ENCODE results near the gene KRT76. TPM values are rescaled to one million over a fixed set of nuclear protein-coding genes. Genes with fewer than 3 reads are reported as not detected.

KRT76 gene
- total RNA-seq (ENCODE audit: insufficient read depth, low replicate concordance), result 2.2 TPM

DNA sequence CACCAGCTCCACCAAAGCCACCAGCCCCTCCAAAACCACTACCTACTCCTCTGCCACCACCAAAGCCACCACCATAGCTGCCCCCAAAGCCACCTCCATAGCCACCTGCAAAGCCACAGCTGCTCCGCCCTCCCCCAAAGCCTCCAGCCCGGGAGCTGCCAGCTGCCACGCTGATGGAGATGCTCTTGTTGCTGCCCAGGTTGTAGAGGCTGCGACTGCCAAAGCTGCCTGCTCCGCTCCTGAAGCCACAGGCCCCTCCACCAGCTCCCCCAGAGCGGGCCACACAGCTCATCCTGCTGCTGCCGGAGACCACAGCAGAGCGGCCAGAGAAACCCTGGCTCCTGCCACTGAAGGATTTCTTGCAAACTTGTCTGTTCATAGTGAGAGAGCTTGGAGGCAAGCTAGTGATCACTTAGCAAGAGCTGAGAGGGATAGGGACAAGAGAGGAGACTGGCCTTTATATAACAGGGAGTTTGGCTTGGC, at the start of gene KRT76:
TSS of gene KRT76 (minus strand) at position 433 of the 483 bp plus-strand sequence. CDS start at position 379, 54 bp downstream.
- no peak for DNase-seq (ENCODE audit: low spot score)

DNA sequence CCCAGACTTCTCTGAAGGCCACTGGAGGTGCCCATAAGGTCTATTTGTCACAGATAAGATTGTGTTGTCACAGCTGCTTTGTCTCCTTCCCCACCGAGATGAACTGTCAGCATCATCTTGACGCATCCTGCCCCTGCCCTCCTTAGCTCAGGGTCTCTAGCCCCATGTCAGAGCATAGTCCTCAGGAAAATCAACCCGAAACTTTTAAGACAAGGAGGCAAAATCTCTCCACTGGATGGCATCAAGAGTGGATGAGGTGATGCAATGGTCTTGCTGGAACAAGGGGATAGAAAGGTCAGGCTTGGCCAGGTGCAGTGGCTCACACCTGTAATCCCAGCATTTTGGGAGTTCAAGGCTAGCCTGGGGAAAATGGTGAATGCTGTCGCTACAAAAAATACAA, 48.8 kb upstream of the KRT76 start:
- no peak for DNase-seq (ENCODE audit: low spot score)

DNA sequence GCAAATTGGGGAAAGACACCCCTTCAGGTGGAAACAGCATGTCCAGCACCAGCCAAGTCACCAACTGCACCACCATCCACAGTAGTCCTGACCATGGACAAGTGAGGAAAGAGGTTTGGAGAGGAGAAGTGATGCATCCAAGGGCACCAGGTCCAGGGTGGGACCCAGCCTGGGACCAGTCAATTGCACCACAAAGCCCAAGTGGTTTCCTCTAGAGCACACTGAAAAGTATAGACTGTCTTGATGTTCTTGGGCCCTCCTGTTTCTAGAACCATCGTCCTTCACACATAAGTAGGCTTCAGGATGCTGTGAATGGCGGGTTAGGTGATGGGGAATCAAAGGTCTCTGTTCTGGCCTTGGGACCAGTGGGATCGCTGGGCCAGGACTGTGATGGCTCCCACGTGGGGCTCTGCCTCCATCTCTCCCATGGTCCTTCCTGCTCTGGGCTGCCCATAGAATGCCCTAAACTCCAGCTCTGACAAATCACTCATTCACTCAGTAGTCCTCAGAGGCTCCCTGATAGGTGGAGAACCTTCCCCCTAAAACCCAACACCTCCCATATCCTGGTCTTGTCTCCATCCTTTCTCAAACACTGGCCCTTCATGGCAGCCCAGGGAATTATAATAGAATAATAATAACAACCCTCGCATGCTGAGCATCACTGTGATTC, 47.7 kb upstream of the KRT76 start:
- no peak for DNase-seq (ENCODE audit: low spot score)

DNA sequence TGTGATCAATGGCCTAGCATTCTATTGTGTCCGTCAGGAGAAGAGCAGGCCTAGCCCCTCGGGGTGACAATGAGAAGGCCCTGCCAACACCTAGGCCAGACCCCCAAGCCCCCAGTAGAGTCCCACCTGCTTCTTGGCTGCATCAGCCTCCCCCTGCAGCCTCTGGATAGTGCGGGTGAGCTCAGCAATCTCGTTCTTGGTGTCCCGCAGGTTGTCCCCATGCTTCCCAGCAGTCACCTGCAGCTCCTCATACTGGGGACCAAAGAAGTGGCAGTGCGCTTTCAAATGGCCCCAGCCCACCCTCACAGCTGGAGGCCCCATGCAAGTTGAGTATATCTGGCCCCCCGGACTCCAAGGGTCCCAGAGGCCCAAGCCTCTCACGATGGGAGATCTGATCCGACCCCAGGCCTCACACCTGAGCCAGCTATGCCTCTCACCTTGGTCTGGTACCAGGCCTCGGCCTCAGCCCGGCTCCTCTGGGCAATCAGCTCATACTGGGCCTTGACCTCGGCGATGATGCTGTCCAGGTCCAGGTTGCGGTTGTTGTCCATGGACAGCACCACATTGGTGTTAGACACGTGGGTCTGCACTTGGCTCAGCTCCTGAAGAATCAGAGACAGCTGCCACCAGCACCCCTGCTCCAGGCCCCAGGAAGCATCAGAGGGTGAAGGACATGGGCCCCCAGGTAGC, 46.8 kb upstream of the KRT76 start:
- no peak for DNase-seq (ENCODE audit: low spot score)

DNA sequence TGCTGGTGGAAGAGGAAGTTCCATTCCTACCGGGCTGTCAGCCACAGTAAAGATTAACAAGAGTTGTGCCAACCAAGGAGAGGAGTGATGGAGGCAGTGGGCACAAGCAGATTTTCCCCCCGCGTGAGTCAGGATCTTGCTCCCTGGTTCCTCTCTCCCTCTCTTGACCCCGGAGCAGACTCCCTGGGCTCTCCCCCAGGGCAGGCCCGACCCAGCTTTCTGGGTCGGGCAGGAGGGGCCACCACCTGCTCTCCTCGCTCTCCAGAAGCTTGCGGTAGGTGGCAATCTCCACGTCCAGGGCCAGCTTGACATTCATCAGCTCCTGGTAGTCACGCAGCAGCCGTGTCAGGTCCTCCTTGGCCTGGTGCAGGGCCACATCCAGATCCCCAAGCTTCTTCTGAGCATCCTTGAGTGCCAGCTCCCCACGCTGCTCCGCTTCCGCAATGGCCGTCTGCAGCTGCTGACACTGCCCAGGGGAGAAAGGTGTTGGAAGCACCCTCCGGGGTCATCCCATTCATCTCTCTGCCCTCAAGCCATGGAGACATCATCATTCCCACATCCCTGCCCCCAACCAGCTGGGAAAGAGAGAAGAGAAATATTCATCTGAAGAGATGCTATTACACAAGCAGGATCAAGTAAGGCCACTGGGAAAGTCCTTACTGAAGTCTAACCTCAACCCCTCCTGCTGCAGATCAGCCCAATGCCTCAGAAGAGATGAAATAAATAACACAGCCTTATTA, 45.8 kb upstream of the KRT76 start:
- no peak for DNase-seq (ENCODE audit: low spot score)

DNA sequence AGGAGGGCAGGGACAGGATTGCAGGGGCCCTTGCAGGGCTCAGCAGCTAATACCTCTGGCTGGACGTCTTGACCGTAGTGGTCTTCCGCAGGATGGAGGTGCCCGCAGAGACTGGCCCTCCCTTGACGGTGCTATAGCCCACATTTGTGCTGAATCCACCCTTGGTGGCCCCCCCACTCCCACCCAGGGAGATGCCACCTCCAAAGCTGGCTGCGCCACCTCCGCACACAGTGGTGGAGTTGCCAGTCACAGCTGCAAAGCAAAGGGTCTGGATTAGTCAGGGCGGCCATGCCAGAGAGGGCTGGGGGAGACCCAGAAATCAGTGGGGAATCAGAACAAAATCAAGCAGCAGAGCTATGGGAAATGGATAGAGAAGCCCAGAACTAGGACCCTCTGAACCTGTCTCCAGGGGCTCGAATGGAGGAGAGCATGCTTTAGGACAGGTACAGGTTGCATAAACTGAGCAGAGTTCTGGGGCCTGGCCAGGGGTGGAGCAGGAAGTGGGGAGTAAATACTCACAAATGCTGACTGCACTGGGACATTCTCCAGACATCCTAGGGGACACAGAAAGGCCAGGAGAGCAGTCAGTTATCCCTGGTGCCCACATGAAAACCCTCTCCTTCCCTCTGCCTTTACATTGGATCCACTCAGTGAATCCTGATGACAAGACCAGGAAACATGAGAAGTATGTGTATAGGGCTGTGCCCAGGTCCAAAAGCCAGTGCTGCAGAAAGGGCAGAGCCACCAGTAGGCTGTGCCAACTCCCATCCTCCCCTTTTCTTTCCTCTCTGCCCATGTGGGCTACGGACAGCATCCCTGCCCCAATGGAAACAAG, 44.9 kb upstream of the KRT76 start:
- DNase-seq (ENCODE audit: low spot score), result no peak

DNA sequence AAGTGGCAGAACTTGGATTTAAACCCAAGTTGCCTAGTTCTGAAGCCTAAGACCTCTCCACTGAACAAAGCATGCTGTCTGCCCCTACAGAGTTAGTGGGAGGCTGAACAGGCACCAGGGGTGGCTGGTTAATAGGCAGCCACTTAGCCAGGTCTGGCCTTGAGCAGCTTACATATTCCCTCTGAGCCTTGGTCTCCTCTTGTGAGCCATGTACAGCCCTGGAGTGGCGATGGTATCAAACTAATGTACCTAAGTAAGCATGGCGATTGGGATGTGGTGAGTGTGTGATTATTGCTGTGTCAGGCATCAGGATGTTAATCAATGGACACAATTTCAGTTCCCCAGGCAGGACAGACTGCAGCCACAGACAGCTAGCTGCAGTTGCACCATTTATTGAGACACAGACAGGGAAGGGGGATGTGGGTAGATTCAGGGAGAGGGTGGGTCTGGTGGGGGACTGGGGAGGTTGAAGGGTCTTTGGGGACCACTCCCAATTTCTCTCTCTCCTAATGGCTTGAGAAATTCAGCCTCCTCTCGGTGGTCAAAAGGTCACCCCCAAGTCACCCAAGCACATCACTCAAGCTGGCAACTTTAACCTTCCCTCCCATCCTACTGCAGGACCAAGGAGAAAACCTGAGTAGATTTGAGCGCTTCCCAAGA, 44.1 kb upstream of the KRT76 start:
- no peak for DNase-seq (ENCODE audit: low spot score)

DNA sequence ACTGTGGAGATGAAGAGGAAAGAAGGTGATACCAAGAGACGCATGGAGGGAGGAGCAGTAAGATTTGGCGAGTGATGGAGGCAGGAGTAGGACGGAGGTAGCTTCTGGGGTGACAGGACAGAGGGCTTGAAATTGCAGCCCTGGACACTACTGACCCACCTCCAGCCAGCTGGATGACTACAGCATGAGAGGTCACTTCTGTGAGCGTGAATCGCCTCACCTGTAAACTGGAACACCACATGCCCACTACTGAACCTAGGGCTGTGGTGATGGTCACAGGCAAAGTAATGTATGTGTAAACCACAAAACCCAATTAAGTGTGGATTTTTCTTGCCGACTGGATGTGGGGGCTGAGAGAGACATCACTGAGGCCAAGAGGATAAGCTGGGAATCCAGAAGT, 43.4 kb upstream of the KRT76 start:
- DNase-seq (ENCODE audit: low spot score), result no peak

DNA sequence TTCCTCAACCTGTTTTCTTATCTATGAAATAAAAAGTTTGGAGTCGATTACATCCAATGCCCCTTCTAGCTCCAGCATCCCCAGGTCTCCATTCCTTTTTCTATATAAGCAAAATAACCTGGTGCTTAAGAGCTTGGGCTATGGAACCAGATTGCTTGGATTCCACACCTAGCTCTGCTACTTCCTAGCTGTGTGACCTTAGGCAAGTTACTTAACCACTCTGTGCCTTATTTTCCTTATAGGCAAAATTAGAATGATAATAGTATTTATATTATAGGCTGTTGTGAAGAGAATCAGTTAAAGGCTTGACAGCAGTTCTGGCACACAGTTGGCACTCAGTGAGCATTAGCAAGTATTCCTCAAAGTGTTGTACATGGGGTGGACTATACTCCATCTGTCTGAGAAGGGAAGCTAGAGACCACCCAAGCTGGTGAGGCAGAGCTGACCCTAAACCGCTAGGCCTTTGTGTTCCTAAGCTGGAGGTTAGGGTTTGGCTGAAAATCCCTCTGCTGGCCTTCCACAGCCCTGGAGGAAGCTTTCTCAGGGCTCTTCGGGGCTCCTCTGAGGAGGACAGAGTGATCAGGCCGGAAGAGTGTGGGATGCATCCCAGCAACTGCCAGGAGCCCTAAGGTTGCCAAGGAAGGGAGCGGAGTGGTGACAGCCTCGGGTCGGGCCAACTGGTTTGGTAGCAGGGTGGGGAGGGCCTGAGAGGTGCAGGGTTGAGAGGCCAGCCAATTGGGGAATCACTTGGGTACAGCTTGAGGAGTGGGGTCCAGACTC, 42.8 kb upstream of the KRT76 start:
- no peak for DNase-seq (ENCODE audit: low spot score)

DNA sequence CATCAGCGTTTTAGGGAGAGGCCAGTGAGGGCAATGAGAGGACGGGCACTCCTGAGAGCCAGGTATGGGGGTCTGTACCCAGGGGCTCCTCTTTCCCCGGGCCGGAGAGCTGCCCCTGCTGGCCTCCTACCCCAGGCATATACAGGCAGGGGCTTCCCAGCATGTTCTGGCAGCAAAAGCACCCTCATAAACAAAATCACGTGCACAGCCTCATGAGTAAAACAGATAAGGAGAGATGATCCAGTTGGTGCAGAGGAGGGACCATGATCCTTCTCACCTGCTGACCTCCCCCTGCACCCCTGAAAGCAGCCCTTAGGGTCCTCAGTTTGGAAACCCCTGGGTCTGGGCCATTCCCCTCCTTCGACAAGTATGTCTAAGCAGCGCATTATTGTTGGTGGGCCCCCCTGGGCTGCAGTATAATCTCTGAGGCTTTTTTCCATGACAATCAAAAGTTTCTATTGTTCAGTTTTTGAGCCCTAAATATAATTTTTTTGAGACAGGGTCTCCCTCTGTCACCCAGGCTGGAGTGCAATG, 41.8 kb upstream of the KRT76 start:
- peak; percentile 45 for DNase-seq (ENCODE audit: low spot score)

DNA sequence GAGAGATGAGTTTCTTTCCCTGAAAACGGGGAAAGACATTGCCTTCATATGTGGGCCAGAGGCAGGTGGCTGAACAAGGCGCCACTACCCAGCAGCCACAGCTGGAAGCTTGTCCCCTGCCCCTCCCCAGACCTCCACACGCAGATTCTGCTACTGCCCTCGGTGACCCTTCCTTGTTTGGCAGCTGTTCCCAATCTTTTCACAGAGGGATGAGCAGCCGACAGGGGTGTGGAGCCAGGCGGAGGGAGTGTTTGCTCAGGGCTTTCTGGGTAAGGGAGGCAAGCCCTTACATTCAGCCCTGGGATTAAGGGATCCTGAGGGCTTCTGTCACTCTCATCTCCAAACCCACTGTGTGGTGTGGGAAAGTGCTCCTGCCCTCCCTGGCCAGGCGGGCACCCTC, 41.2 kb upstream of the KRT76 start:
- DNase-seq (ENCODE audit: low spot score), result peak; percentile 90

DNA sequence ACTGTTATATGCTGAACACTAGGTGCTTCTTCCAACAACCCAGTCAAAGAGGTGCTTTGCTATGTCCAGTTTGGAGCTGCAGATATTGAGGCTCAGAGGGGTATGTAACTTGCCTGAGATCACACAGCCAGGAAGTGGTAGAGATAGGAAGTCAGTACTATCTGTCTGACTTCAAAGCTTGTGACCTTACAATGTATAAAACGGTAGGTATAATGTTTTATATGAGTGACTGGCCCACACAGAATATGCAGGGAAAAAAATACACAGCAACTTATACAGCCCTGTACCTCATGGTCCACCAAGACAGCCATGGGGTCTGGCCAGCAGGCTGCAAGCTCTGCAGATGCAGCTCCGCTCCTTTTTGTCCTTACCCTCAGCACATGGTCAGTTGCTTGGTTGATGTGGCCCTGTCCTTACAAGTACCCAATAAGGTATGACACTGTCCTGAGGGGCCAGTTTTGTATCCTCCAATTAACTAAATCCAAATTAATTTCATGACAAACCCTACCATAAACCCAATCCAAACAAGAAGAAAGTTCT, 40.6 kb upstream of the KRT76 start:
- DNase-seq (ENCODE audit: low spot score), result no peak

DNA sequence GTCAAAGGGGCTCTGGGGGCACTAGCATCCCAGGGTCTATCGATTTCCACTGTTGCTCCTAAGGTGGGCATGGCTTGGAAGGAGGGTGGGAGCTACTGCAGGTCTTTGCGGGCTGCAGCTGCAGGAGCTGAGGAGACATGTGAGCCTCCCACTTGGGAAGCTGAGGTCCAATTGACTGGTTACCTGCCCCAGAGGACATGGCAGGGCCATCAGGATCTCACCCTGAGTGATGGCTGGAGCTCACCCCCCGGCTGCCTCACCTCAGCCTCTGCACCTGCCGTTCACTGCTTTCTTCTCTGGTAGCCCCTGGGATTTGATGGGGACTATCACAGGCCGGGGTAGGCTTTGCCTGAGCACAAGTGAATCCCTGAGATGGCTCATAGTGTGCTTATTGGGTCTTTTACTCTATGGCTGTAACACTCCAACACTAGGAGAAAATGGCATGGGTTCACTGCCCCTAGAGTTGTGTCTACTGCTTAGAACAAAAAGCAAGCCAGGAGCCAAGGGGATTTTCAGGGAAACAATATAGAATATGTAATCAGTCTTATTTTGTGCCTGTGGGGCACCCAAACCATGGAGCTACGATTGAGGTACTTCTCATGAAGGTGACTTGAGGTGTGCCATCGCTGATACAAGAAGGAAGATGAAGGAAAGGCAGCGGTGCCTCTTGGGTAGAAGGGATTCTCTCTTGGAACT, 40.0 kb upstream of the KRT76 start:
- no peak for DNase-seq (ENCODE audit: low spot score)

DNA sequence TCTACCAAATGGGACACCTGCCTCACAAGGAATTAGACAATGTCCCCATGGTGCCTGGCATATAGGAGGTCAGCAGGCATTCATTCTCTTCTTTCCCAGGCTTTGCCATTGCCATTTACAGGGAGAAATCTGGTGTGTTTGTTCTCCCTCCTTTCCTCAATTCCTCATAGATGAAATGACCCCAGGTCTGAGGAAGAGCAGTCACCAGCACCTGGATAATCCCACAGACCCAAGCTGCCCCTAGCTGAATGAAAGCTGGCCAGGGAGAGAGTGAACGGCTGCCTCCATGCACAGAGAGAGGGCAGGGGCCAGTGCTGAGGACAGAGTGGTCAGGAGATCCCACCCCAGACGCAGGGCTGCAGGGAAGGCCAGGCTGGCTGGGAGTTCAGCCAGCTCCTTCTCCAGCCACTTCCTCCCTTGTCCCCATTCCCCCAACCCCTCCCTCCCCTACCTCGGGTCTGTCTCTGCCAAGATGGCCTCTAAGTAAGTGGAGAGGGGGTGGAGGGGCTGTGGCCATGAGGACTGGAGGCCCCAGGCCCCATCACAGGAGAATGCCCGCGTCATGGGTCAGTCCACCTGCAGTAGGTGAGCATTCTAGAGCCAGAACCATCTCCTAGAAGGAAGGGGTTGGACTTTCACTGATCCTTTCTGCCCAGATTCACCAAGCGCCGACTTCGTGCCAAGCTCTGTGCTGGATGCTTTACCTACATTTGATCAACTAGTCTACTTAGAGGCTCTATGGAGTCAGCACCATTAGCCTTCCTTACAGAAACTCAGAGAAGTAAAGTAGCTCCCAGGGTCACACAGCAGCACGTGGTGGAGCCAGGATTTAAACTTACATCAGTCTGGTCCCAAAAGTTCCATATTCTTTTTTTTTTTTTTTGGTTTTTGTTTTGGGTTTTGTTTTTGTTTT, 38.8 kb upstream of the KRT76 start:
- DNase-seq (ENCODE audit: low spot score), result no peak

DNA sequence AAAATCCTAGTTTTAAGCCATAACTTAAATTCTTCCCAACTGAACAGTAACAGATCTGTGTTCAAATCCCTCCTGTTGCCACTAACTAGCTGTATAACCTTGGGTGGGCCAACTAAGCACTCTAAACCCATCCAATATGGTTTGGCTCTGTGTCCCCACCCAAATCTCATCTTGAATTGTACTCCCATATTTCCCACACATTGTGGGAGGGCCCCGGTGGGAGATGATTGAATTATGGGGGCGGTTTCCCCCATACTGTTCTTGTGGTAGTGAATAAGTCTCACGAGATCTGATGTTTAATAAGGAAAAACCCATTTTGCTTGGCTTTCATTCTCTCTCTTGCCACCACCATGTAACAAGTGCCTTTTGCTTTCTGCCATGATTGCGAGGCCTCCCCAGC, 38.0 kb upstream of the KRT76 start:
- DNase-seq (ENCODE audit: low spot score), result no peak

DNA sequence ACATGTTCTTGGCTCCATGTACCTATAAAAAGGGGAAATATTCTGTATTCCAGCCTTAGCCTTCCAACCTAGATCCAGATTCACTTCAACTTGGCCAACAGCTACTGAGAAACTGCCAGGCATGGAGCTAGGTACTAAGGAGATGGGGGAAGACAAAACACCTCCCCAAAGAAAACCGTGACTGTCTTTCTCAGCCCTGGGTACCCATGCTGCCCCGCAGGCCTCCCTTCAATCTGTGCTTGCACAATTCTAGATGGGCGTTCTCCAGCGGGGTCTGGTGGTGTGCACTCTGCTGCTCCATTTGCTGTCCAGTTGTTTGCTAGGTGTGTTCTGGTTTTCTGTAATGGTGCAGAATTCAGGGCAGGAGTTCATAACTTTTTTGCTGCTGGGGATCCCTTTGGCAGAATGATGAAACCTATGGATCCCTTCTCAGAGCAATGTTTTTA, 37.6 kb upstream of the KRT76 start:
- DNase-seq (ENCODE audit: low spot score), result no peak

DNA sequence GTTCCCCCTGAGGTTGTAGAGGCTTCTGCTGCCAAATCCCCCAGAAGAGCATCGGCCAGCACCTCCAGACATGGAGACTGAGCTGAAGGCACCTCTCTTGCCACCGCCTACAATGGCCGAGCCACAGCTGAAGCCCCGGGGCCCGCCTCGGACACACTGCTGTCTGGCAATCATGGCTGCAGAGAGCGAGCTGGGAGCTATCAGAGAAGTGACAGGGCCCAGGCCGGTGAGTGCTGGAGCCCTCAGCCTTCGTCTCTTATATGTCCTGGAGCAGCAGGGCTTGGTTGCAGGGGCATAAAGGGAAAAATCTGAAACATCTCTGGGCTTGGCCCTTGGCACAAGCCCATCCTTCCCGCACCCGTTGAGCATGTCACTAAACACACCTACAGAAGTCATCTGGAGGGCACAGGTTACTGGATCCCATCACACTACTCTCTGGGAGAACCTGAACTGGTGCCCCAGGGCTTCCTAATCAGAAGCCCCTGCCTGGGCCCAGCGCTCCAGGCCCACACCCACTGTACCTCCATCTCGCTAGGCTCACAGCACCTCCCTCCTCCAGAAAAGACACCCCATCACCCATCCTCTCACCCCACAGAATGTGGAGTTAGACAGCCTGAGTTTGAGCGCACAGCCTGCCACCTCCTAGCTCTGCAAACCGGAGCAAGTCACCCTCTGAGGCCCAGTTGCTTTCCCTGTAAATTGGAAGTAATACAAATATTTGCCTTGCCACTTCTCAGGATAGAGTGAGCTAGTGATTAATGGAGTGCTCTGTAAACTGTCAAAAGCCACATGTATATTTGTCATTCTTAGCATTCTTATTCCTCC, 37.0 kb upstream of the KRT76 start, which contains the start of gene KRT4:
TSS of gene KRT4 (minus strand) at position 232 of the 825 bp plus-strand sequence. CDS start at position 174, 58 bp downstream.
- peak; percentile 74 for DNase-seq (ENCODE audit: low spot score)
